ENCODE measurements around the gene TATDN2. TPM values are rescaled to one million over a fixed set of nuclear protein-coding genes. Genes with fewer than 3 reads are reported as not detected.

Gene TATDN2
- total and polyA plus RNA-seq, 8 donors, result 29.1 to 42.1 (median 36.1) TPM

- intact Hi-C loops (cut with DNase I), result no loop called here
- Histone ChIP-seq H3K4me1 (peaks cover 6 to 28% of the 10 kb centered on the region in 2 donors), H3K4me3 (no peak overlapping the region), H3K9me3 (no peaks in the 10 kb centered on the region), H3K36me3 (peaks cover 0 to 56% of the 10 kb centered on the region in 2 donors), H3K27ac (peak overlapping the region in 1 of 2 donors; percentile 67), H3K27me3 (no peaks in the 10 kb centered on the region)
- TF ChIP-seq CTCF (IDR thresholded peaks at IDR 0.05), result no peak
- DNase-seq (no peak), ATAC-seq (no peak)
Measured at GRCh38 chr3:10206166-10206511, 42.1 kb upstream of the TATDN2 start.

DNA sequence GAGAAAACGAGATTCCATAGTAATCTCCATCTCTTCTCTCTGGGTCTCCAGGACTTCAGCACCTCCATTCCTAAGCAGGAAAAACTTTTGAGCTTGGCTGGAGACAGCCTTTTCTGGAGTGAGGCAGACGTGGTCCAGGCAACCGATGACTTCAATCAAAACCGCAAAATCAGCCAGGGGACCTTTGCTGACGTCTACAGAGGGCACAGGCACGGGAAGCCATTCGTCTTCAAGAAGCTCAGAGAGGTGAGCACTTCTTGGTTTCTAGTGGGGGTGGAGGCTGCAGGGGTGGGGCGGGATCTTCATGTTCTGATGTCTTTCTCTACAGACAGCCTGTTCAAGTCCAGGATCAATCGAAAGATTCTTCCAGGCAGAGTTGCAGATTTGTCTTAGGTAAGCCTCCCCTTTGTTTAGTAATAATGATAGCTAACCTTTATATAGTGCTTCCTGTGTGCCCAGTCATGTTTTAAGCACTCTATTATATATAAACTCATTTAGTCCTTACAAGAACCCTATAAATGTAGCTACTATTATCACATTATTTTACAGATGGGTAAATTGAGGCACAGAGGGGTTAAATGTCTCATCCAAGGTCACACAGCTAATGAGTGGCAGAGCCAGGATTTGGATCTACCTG lies 35.0 kb upstream of the TATDN2 start:
- TF ChIP-seq CTCF (IDR thresholded peaks at IDR 0.05), result no peak
- Histone ChIP-seq H3K27ac (no peak overlapping the region), H3K4me1 (no peaks in the 10 kb centered on the region), H3K27me3 (no peaks in the 10 kb centered on the region), H3K9me3 (no peaks in the 10 kb centered on the region), H3K36me3 (peaks cover 0 to 69% of the 10 kb centered on the region in 2 donors), H3K4me3 (no peak overlapping the region)
- DNase-seq, result no peak
- intact Hi-C loops (cut with DNase I), result no loop called here
- ATAC-seq, result no peak

DNA sequence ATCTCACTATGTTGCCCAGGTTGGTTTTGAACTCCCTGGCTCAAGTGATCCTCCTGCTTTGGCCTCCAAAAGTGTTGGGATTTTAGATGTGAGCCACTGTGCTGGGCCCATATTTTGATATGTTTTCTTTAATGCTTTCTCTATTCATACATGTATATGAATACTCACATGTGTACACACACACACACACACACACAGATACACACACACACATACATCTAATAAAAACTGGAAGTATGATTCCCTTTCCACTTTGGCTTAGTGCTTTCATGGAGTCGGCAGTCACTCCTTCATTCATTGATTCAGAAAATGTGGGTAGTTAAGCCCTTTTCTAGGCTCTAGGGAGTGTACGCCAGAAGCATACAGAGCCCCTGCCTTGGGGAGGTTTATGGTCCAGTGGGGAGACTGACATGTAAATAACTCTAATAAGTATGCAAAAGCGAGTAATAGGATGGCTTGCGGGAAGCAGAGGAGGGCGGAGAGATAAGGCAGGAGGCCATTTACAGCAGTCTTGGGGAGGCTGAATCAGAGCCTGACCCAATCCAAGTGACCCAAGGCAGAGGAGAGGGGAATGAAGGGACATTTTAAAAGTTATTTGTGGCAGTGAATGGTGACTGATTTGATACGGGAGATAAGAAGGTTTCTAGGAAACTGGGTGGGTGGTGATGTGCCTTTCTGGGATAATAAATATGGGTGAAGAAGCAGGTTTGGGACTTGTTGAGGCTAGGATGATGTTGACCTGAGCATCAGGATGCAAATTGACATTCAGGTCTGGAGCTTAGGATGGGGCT lies 32.5 kb upstream of the TATDN2 start:
- no peaks in the 10 kb centered on the region for H3K27me3 ChIP-seq
- no peak overlapping the region for H3K27ac ChIP-seq
- no peak overlapping the region for H3K4me3 ChIP-seq
- ATAC-seq (no peak), DNase-seq (no peak)
- H3K4me1 ChIP-seq, result peaks cover 0 to 10% of the 10 kb centered on the region in 2 donors
- H3K9me3 ChIP-seq, result no peaks in the 10 kb centered on the region
- intact Hi-C loops (cut with DNase I), result no loop called here
- TF ChIP-seq CTCF (IDR thresholded peaks at IDR 0.05), result no peak
- H3K36me3 ChIP-seq, result peaks cover 0 to 68% of the 10 kb centered on the region in 2 donors

DNA sequence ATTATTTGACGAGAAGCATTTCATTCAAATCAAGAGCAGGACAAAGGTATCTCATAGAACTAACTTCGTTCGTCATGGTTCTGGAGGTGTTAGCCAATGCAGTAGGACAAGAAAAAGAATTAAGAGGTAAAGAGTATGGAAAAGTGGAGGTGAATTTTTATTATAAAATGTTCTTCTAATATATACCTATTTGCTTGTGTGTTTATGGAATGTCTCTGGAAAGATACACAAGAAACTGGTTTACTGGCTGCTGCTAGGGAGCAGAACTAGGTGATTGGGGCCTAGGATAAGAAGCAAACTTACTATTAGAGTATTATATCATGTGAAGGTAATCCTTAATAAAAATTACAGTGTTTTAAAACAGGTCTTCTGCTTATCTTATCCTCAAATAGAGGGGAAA lies 30.9 kb upstream of the TATDN2 start:
- no peak for DNase-seq
- Histone ChIP-seq H3K36me3 (peaks cover 0 to 70% of the 10 kb centered on the region in 2 donors), H3K27me3 (no peaks in the 10 kb centered on the region), H3K4me3 (no peak overlapping the region), H3K9me3 (no peaks in the 10 kb centered on the region), H3K27ac (no peak overlapping the region), H3K4me1 (peaks cover 0 to 25% of the 10 kb centered on the region in 2 donors)
- intact Hi-C loops (cut with DNase I), result no loop called here
- no peak for TF ChIP-seq CTCF (IDR thresholded peaks at IDR 0.05)
- no peak for ATAC-seq

DNA sequence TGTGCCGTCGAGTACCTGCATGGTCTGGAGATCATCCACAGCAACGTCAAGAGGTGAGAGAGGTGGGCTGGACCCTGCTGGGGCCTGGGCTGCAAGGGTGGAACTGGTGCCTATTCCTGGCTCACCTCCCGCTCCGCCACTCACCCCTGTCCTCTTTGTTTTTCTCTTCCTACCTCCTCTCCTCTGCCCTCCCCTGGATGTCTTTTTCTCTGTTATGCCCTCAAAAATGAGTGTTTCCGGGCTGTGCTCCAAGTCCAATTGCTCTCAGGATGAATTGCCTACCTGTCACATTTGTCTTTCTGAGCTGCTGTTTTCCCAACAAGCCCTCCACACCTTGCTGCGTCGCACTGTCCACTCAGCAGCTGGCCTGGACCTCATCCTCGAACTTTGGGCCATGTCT lies 28.5 kb upstream of the TATDN2 start:
- Histone ChIP-seq H3K27ac (peak overlapping the region in 1 of 2 donors; percentile 10), H3K4me1 (peaks cover 0 to 48% of the 10 kb centered on the region in 2 donors), H3K9me3 (no peaks in the 10 kb centered on the region), H3K27me3 (no peaks in the 10 kb centered on the region), H3K4me3 (no peak overlapping the region), H3K36me3 (peaks cover 0 to 68% of the 10 kb centered on the region in 2 donors)
- DNase-seq (no peak), ATAC-seq (no peak)
- intact Hi-C loops (cut with DNase I), result loop anchor here in 1 of 2 donors (10.0 kb wide), 1 partner anchor 55 kb away; the partner anchor contains the start of gene IRAK2
- TF ChIP-seq CTCF (IDR thresholded peaks at IDR 0.05), result no peak

All from left lung (tissue), 10 donors.